Muscle of back (tissue), 11 donors: ENCODE data around the gene CLSTN2. TPM values are rescaled to one million over a fixed set of nuclear protein-coding genes. Genes with fewer than 3 reads are reported as not detected.

Experiments used
- DNase-seq, 3 donors: peaks; one replicate each; pipeline versions ENCODE4 v3.0.0 to v3.0.0-alpha.2; 2013
- polyA plus RNA-seq, 10 donors: library from polyadenylated mRNA; unstranded; fragments of 120-200 nt; gene quantifications; one replicate each; pipeline ENCODE4 v1.2.1, GENCODE V29; 2013; ENCODE audit not compliant: insufficient read length in 10 of 10

The CLSTN2 gene
- polyA plus RNA-seq, 10 donors, result 1.7 to 4.6 (median 3.1) TPM

DNA sequence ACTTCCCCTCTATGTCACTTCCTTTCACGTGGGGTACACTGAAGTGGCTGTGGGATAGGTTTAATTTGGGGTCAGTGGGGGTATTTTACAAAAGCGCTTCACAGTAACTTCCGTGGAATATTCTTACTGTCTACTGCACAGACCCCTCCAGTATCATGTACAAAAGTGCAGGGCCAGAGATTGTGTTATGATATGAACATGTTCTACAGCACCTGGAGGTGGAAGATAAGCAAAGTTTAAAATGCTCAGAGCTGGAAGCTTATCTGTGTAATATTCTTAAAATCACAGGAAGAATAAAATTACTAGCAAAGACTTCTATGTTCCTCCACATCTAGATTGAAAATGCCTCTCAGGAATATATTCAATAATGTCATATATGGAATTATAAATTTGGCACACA is 658.8 kb downstream of the CLSTN2 start:
- no peak for DNase-seq

DNA sequence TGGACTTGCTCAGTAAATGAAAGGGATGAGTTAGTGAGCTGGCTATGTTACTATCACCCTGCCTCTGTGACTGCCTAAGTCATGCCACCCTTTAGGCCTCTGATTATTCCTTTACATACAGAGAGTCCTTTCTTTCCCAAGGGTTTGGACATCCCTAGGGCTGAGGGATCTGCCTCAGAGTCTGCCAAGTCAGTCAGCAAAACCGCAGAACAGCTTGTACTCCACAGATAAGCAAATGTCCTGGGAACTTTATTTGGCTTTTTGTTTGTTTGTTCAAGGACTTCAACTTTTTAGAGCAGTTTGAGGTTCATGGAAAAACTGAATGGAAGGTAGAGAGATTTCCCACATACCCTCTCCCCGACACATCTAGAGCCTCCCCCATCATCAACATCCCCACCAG is 660.3 kb downstream of the CLSTN2 start:
- no peak for DNase-seq

DNA sequence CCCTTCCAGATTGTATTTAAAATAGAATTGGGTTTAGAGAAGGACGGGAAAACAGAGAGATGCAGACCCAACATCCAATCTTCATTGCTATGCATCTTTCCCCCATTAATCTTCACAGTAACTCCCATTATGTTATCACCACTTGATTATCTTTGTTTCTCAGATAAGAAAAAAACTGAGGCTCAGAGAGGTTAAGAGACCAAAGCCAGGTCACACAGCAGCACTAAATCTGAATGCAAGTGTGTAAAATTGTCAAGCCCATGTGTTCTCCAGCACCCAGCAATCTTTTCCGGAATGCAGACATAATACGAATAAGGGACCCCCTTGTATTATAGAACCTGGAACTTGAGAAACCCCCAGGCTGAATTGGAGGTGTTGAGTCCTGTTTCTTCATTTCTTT is 662.4 kb downstream of the CLSTN2 start:
- DNase-seq, result no peak

DNA sequence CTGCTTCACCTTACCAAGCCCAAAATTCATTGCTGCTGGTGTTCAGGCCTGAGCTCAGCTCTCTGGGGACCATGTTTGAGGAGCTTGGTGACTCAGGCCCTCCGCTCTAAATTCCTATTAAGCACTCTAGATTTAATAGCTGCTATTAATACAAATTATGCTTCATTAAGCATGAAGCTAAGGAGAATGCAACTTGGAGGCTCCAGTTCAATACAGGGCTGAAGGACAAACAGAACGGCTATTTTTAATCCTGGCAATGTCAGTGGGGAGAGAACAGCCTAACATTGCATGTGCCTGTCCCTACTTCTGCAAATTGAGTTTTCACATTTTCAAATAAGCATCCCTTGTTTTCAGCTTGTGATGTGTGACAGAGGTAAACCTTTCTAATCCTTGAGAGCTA is 662.8 kb downstream of the CLSTN2 start:
- DNase-seq, result peak in 1 of 3 donors; percentile 9

DNA sequence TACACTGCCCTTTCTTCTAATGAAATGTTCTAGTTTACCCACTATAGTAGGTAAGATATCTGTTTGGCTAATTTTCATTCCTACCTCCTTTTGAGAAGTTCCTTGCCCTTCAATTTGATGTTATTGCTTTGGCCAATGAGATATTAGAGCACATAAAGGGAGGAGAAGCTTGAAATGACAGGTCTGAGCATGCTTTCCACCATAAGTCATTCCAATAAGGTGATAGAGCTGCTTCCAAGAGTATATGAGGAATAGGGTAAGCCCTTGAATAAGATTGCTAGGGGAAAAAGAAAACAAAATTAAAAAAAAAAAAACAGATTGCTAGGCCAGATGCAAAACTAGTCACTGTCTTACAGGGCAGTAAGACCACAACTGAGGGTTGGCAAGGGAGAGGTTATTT is 664.0 kb downstream of the CLSTN2 start:
- DNase-seq, result no peak

DNA sequence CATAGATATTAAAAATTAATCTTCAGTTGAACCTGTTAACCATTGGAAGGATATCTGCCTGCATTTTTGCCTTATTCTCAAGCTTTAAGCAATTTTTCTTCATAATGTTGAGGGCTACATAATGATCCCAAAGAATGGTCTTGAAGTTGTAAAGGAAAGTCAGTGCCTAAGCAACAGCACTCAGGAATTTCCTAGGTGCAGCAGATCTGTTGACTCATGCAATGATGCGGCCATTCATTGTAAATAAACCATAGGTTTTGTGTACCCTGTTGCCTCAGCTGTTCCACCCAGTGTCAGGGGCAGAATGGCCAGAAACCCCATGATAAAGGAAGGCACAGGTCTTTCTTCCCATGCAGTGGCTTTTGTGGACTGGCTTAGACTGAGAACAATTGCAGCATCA is 664.5 kb downstream of the CLSTN2 start:
- DNase-seq, result no peak

DNA sequence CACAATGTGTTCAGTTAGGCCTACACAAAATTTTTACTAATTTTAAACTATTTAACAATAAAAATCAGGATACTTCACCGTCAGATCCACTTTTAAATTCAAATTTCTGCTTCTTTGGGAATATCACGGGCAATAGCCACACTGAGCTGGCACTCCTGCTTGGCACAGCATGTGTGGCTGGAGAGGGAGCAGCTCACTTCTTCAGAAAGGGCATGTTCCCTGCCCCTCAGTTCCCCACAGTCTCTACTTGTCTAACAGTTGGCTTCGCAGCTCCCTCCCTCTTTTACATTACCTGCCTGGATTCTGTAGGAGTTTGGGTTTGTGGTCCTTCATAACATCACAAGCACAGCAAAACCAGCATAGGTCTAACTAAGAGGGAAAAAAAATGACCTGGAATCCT is 666.9 kb downstream of the CLSTN2 start:
- no peak for DNase-seq

DNA sequence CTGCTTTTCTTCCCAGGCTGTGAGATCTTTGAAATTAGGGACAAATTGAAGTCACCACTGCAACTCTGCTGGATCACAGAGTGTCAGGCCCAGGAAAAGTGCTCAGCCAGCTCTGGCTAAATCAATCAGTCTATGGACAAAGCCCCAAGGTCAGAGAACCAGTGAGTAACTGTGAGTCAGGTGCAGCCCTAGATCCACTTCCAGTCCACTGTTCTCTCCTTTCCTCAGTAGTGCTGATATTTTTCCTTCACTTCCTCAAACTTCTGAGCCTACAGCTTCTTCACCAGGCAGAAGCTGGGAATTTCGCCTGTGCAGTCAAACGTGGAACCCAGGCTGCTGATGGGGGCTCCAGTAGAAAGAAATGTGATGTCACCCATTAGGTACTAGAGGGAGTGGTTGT is 667.8 kb downstream of the CLSTN2 start:
- DNase-seq, result no peak

DNA sequence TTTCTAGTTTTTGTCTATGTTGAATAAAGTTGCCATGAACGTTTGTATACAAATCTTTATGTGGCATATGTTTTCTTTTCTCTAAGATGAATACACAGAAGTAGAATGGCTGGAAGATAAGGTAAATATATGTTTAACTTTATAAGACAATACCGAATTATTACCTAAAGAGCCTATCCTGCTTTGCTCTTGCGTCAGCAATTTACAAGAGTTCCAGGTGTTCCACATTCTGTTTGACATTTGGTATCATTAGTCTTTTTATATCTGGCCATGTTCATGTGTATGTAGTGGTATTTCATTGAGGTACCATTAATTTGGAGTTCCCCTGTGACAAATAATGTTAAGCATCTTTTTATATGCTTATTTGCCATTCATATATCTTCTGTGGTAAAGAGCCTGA is 668.8 kb downstream of the CLSTN2 start:
- no peak for DNase-seq

DNA sequence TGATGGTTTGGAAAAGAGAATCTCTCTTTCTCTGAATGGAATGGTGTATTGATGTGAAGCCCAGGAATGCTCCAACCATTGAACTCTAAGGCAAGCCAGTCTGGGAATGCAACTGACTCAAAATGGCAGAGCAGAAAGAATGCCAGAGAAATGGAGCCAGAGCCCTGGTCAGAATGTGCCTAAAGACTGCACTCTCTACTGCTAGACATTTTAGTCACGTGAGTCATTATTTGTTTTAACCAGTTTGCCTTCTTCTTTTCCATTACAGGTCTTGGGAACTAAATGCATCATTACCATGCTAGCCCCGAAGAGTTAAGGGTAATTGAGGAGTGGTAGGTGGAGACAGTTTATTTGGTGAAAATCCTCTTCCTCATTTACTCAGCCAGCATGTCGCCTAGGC is 675.6 kb downstream of the CLSTN2 start:
- no peak for DNase-seq

DNA sequence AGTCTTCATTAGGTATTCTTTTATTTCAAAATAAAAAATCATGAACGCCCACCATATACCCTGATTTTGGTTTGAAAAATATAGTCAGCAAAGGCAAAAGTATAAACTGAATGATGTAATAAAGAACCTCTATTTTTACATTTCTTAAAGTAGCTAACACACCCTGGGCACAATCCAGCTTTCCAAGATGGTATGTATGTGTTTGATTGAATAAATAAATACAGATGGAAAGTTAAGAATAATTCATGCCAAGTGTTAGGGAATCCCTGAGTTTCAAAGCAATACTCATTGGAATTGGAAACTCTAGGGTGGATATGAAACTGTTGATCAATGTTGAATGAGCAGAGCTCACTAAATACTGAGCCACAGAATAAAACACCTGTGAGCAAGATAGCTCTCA is 679.0 kb downstream of the CLSTN2 start:
- no peak for DNase-seq

DNA sequence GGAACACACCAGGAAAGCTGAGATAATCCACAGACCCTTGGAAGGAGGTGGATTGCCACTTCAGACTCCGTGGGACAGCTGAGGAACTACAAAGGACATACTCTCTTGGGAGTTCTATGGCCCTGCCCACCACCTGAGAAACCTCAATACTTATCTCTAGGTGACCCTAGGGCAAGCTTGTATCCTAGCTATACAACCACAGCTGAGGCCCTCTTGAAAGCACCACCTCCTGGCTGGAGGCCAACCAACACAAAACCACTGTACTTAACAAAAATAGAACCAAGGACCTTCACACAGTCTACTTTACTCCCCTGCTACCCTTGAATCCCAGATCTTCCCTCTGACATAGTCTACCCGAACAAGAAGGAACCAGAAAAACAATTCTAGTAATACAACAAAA is 682.1 kb downstream of the CLSTN2 start:
- no peak for DNase-seq

DNA sequence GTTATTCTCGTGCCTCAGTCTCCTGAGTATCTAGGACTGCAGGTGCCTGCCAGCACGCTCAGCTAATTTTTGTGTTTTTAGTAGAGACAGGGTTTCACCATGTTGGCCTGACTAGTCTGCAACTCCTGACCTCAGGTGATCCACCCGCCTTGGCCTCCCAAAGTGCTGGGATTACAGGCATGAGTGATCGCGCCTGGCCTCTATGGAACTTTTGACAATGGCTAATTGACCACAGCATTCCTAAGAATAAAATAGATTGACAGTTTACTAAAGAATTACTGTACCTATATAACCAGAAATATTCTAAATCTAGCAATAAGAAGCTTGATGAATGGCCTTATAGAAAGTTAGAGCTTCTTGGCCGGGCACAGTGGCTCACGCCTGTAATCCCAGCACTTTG is 691.9 kb downstream of the CLSTN2 start:
- DNase-seq, result no peak
